GM18858 (cell line): ENCODE data around the gene C5AR2.
"Not testable (repeated sequence)": the region's sequence is repeated elsewhere in the genome, so short reads cannot be mapped to it uniquely, and the experiment has no call there.

ENCODE experiments used
- ATAC-seq: cut with Tn5 transposase; IDR thresholded peaks from one replicate; pipeline ENCODE4 v1.9.1; 2021; ENCODE audit not compliant: unreplicated experiment

The C5AR2 gene

DNA sequence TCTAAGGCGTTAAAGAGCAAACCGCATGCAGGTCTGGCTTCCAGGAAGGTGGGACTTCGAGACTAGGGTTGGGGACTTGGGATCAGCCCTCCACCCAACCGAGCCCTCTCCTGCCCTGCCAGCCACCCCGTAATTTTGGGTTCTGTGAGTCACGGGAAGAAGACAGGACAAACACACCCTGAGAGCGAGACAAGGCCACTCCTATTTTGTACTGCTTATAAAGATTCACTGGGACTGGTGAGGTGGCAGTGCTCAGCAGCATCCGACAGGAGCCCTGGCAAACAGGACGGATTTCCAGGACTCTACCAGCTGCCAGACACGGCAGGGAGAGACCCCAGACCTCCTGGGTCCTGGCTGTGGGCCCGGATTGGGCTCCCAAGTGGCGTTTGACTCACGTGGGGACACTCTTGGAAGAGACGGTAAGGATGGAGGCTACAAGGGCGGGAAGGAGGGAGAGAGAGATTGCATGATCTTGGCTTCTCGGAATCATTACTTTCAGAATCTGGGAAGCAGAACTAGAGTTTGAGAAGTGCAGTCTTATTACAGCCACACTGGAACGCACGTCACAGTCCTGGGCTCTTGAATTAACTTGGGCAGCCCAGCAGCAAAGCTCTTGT, at the start of gene C5AR2:
Gene C5AR2, plus strand, starts transcription at position 245 of the 617 bp plus-strand sequence. CDS start 8,625 bp downstream, outside the sequence.
- no peak for ATAC-seq

DNA sequence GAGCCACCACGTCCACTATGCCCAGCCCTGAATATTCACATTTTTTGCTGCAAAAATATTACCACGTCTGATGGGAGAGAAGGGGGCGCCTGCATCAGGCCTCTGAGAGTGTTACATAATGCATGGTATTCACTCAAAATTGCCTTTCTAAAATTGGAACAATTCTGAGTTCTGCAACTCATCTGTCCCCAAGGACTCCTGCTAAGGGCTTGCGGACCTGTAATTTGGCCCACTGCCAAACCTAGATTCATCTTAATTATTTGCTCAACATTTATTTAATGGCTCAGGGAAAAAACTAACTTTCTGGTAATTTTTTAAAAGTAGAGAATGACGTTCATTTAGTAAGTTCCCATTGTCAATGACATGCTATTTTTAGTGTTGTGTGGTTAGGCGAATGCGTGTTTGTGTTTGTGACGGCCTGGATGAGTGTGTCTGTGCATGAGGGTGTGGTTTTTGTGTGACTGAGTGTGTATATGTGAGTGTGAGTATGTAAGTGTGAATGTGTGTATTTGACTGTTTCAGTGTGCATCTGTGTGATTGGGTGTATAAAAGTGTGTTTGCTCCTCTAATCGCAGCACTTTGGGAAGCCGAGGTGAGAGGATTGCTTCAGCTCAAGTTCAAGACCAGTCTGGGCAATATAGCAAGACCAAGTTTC, 48.4 kb upstream of the C5AR2 start:
- no peak for ATAC-seq

DNA sequence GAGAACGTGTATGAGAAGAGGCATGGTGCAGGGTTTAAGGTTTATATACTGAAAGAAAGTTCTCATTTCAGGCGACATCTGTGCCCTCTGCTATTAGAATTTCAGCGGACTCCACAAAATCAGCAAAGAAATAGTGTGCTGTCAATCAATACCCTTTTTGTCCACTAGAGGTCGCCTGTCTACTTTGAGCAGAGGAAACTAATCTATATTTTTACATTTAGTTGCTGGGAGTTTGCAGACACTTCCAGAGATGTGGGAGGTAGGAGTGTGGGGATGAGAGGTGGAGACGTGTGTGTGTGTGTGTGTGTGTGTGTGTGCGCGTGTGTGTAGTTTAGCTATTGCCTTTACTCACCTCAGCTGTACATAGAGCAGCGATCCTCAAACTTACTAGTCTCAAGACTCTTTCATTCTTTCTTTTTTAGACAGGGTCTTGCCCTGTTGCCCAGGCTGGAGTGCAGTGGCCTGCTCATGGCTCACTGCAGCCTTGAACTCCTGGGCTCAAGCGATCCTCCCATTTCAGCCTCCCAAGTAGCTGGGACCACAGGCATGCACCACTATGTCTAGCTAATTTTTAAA, 47.6 kb upstream of the C5AR2 start:
- ATAC-seq: no peak

DNA sequence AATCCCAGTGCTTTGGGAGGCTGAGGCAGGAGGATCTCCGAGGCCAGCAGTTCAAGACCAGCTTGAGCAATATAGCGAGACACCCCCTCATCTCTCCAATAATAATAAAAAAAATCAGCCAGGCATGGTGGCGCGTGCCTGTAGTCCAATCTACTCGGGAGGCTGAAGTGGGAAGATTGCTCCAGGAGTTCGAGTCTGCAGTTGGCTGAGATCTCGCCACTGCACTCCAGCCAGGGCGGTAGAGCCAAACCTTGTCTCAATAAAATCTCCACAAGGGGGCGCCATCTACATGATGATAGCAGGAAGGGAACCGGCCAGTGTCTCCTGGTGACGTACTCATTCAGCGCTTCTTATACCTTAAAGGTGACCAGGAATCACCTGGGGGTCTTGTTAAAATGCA, 35.9 kb upstream of the C5AR2 start:
- no peak for ATAC-seq

DNA sequence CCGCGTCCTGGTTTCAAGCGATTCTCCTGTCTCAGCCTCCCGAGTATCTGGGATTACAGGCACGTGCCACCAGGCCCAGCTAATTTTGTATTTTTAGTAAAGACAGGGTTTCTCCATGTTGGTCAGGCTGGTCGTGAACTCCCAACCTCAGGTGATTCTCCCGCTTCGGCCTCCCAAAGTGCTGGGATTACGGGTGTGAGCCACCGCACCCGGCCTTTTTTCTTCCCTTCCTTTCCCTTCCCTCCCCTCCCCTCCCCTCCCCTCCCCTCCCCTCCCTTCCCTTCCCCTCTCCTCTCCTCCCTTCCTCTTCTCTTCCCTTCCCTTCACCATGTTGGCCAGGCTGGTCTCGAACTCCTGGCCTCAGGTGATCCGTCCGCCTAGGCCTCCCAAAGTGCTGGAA, 31.1 kb upstream of the C5AR2 start:
- not testable (repeated sequence) for ATAC-seq

DNA sequence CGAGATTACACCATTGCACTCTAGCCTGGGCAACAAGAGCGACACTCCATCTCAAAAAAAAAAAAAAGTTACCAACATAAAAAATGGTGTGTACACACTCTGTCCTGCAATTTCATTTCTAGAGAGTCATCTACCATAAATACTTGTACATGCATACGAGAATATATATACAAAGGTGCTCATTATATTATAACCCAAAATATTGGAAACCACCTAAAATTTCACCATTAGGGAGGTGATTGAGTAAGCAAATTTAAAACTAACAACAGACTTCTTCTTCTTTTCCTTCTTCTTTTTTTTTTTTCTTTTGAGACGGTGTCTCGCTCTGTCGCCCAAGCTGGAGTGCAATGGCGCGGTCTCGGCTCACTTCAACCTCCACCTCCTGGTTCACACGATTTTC, 29.7 kb upstream of the C5AR2 start:
- ATAC-seq: no peak

DNA sequence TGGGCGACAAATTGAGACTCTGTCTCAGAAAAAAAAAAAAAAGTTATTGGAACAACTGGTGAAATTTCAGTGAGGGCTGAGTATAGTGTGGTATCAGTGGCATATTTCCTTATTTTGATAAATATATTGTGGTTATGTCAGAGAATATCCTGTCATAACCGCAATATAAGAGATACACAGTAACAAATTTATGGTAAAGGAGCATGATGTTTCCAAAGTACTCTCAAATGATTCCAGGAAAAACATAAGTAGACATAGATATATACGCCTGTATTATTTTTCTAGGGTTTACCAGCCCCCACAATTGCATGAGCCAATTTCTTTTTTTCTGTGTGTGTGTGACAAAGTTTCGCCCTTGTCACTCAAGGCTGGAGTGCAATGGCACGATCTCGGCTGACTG, 28.0 kb upstream of the C5AR2 start:
- no peak for ATAC-seq

DNA sequence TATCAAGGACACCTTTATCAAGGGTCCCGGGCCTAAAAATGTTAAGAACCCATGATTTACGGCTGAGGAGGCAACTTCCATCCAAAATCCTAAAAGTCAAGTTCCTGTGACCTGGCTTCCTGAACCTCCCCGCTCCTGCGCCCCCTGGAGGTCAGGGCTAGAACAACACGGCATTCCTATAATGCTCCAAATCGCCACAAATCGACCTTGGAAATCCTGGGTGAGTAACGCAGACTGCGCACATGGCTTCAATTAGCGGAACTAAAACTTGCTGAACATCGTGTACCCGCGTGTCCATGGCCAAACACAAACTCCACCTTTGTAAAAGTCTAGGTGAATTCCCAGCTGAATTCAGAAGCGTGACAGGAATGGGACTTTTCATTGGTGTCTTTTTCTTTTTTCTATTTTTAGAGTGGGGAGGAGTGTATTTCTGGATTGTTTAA, 26.6 kb upstream of the C5AR2 start:
- no peak for ATAC-seq

DNA sequence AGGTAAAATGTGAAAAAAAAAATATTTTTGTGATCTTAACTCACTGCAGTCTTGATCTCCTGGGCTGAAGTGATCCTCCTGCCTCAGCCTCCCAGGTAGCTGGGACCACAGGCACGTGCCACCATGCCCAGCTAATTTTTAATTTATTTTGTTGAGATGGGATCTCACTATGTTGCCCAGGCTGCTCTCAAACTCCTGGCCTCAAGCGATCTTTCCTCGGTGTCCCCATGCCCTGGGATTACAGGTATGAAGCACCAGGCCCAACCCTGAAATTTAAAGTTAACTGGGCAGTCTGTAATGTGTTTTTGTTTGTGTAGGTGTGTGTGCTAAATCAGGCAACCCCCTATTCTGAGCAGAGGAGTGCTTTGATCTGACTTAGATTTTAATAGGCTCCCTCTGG, 25.7 kb upstream of the C5AR2 start:
- no peak for ATAC-seq

DNA sequence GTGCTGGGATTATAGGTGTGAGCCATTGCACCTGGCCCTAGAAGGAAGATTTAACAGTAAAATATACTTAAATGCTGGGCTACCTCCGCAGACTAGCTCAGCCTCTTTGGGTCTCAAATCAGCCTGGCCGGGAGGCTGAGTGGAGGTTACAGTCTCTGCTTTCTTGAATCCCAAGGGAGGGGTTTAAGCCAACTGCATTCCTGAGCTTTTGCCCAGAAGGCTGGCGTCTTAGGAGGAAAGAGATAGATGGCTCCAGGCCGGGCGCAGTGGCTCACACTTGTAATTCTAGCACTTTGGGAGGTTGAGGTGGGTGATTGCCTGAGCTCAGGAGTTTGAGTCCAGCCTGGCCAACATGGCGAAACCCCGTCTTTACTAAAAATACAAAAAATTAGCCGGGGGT, 22.9 kb upstream of the C5AR2 start:
- no peak for ATAC-seq

DNA sequence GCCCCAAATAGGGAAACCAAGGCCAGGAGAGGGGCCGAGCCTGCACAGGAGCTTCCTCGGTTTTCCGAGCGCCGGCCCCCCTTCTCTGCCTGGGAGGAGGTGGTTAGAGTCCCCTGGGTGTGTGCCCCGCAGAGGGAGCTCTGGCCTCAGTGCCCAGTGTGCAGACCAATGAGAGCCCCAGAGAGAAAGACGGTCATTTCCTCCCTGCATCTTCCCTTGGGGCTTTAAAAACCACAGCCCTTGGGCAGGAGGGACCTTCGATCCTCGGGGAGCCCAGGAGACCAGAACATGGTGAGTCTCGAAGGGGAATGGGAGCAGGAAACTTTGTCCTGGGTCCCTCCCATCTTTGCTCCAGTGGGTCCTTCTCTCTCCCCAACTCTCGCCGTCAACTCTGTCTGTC, 22.4 kb upstream of the C5AR2 start, which contains the start of gene C5AR1:
Gene C5AR1, plus strand, starts transcription at position 254 of the 400 bp plus-strand sequence. Its CDS starts 35 bp downstream, at position 289.
- ATAC-seq: no peak

DNA sequence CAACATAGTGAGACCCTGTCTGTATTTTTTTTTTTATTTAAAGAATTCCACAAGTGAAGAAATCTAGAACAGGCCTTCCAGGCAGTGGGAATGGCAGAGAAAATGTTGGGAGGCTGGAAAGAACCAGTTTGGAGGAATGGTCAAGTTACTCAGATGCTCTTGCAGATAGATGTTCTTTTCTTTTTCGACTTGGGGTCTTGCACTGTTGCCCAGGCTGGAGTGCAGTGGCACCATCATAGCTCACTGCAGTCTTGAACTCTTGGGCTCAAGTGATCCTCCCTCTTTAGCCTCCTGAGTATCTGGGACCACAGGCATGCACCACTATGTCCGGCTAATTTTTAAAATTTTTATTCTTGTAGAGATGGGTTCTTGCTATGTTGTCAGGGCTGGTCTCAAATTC, 21.7 kb upstream of the C5AR2 start:
- ATAC-seq: no peak

DNA sequence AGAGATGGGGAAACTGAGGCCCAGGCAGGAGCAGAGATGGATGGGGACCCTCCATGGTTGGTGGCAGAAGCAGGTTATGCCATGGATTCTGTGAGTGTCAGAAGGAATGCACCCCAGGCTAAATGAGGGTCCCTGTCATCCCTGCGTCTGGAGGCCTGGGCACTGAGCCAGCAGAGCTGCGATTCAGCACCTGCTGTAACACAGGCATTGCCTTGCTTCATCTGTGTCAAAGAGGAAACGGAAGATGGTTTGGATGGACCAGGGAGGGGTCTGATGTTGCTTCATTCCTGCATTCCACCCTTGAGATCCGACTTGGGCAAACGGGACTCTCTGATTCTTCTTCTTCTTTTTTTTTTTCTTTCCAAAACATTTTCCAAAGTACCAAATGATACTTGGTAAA, 21.2 kb upstream of the C5AR2 start:
- ATAC-seq: no peak

DNA sequence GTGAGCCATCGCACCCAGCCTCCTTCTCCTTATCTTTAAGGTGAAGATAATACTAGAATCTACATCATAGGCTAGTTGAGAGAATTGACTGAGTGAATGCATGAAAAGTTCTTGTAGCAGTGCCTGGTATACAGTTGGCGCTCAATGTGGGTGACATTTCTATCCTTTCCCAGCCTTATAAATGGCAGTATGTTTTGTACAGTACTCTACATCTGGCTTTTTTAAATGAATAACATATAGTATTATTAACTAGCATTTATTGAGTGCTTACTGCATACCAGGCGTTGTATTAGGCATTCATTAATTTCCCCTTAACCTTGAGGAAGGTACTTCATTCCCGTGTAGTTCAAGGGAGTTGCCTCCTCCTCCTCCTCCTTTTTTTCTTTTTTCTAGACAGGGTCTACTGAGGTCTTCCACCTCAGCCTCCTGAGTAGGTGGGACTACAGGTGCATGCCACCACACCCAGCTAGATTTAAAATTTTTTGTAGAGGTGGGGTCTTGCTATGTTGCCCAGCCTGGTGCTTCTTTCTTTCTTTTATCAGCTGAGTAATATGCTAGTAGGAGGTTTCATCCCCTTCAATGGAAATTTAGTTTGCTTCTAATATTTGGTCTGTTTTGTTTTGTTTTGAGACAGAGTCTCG, 19.5 kb upstream of the C5AR2 start:
- no peak for ATAC-seq

DNA sequence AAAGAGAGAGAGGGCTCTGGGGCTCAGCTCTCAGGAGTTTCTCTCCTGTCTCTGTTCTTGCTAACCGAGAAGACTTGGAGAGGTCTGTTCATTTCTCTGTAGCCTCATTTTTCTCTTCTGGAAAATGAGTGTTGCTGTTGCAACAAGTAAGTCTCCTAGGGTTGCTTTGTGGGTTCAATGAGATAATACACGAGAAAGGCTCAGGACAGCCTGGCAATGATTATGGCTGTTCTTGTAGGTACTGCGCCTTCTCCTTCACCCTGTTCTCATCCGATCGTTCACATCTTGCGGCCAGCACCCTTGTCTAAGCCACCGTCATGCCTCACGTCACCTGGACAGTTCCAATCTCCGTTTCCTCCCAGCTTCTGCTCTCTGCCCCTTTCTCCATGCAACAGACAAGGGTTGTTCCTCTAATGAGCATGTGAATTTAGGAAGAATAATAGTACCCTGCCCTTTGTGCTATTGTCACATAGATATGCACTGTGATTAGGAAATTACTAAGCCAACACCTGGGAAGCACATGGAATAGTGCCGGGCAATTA, 18.1 kb upstream of the C5AR2 start:
- no peak for ATAC-seq

DNA sequence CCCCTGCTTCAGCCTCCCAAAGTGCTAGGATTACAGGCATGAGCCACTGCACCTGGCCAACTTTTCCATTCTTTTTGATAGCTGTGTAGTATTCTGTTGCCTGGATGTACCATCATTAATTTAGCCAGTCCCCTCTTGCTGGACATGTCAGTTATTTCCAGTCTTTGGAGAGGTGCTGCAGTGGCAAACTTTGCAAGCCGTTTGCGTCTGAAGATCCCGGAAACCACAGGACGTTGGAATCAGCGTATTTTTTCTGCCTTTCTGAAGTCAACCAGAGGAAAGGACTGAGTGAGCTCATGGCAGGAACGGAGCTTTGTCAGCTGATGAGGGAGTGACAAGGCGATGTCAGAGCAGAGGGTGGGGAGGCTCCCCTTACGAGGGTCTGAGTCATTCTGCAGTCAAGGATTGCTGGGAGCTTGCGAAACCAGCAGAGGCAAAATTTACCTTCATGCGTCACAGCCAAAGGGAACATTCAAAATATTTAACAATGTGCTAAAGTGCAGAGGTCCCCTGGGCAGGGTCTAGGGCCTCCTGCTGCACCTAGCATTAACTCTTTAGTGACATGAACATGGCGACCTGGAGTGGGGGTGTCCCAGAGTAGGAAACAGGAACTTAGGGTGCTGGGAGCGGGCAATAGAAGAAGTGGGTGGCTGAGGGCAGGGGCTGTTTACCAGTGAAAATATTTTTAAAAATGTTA, 16.7 kb upstream of the C5AR2 start:
- no peak for ATAC-seq

DNA sequence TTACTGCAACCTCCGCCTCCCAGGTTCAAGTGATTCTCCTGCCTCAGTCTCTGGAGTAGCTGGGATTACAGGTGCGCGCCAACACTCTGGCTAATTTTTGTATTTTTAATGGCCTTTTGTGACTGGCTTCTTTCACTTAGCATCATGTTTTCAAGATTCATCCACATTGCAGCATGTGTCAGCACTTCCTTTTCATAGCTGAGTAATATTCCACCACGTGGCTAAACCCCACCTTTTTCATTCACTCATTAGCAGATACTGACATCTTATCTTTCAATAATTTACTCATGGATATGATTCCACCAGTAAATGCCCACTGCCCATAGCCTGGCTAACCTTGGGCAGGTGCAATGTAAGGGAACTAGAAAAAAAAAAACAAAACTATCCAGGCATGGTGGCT, 15.5 kb upstream of the C5AR2 start:
- ATAC-seq: no peak

DNA sequence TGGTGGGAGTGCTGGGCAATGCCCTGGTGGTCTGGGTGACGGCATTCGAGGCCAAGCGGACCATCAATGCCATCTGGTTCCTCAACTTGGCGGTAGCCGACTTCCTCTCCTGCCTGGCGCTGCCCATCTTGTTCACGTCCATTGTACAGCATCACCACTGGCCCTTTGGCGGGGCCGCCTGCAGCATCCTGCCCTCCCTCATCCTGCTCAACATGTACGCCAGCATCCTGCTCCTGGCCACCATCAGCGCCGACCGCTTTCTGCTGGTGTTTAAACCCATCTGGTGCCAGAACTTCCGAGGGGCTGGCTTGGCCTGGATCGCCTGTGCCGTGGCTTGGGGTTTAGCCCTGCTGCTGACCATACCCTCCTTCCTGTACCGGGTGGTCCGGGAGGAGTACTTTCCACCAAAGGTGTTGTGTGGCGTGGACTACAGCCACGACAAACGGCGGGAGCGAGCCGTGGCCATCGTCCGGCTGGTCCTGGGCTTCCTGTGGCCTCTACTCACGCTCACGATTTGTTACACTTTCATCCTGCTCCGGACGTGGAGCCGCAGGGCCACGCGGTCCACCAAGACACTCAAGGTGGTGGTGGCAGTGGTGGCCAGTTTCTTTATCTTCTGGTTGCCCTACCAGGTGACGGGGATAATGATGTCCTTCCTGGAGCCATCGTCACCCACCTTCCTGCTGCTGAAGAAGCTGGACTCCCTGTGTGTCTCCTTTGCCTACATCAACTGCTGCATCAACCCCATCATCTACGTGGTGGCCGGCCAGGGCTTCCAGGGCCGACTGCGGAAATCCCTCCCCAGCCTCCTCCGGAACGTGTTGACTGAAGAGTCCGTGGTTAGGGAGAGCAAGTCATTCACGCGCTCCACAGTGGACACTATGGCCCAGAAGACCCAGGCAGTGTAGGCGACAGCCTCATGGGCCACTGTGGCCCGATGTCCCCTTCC, 11.8 kb upstream of the C5AR2 start:
- ATAC-seq: no peak

DNA sequence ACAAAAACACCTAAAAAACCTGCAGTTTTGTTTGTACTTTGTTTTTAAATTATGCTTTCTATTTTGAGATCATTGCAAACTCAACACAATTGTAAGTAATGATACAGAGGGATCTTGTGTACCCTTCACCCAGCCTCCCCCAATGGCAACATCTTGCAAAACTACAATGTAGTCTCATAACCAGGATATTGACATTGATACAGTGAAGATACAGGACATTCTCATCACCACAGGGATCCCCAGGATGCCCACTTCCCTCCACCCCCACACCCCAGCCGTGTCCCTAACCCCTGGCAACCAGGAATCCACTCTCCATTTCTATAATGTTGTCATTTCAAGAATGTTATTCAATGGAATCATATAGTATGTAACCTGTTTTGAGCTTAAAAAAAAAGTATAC, 10.3 kb upstream of the C5AR2 start:
- ATAC-seq: no peak

DNA sequence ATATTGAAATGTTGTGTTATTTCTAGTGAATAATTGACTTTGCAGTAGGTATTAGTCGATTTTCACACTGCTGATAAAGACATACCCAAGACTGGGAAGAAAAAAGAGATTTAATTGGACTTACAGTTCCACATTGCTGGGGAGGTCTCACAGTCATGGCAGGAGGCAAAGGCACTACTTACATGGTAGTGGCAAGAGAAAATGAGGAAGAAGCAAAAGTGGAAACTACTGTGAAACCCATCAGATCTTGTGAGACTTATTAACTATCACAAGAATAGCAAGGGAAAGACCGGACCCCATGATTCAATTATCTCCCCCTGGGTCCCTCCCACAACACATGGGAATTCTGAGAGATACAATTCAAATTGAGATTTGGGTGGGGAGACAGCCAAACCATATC, 9.9 kb upstream of the C5AR2 start:
- ATAC-seq: no peak
